Right forelimb (tissue), 1 donor: Measurements from ENCODE around the gene SFXN2.
A peak's percentile ranks its signal among the peaks of the same experiment; 100 is the strongest.
"Not testable (repeated sequence)": the region's sequence is repeated elsewhere in the genome, so short reads cannot be mapped to it uniquely, and the experiment has no call there.

Experiments used
- DNase-seq: peaks from one replicate; pipeline ENCODE4 v3.0.0-alpha.2; 2018

SFXN2 gene, protein sequence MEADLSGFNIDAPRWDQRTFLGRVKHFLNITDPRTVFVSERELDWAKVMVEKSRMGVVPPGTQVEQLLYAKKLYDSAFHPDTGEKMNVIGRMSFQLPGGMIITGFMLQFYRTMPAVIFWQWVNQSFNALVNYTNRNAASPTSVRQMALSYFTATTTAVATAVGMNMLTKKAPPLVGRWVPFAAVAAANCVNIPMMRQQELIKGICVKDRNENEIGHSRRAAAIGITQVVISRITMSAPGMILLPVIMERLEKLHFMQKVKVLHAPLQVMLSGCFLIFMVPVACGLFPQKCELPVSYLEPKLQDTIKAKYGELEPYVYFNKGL

DNA sequence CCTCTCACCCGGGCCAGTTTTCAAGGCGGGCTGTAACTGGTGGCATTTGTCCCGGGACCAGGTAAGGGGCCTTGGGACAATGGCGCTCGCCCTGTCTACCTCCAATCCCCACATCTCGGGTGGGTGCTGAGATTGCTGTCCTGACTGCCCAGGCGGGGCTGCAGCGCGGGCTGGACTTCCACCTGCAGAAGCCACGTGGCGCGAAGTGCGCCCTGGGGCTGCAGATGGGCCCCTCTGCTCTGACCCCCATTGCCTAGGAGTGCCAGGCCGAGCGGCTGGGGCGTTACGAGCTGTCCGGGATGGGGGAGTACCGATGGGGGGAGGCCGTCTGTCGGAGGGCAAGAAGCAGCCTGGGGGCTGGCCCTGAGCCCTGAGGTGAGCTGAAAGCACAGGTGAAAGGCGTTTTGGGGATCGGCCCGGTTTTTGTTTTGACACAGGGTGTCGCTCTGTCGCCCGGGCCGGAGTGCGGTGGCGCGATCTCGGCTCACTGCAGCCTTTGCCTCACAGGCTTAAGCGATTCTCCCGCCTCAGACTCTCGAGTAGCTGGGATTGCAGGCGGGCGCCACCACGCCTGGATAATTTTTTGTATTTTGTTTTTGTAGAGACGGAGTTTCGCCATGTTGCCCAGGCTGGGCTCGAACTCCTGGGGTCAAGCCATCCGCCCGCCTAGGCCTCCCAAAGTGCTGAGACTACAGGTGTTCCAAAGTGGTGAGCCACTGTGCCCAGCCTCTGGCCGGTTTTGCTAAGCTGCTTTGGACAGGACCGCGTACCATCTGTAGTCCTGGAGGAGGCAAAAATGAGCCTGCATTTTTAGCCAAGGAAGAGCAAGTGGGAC lies at the start of gene SFXN2:
Gene SFXN2, plus strand, starts transcription at position 16 of the 835 bp plus-strand sequence. CDS start 12,001 bp downstream, outside the sequence.
- DNase-seq: no peak

DNA sequence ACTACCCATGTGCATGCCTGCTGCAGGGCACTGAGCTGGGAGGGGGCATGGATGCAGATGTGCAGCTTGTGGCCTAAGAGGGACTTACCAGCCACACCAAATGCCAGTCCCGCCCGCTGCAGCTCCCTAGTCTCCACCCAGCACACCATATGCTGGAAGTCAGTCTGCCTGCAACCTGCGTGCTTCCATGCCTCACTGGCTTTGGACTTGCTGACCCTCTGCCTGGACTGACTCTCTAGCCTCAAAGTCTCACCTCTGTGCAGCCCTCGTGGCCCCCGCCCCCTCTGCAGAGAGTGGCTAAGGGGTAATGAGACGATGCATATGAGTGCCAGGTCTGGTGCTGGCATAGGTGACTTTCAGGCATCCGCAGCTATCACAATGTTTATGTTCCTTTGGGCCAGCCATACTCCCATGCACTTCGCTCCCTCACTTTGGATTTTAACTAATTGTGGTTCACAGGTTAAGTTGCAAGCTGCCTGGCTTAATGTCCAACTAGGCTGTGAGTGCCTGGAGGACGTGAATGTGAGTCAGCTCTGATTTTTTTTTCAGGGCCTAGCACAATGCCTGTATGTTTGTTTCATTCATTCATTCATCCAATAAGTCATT lies 48.4 kb upstream of the SFXN2 start:
- no peak for DNase-seq

DNA sequence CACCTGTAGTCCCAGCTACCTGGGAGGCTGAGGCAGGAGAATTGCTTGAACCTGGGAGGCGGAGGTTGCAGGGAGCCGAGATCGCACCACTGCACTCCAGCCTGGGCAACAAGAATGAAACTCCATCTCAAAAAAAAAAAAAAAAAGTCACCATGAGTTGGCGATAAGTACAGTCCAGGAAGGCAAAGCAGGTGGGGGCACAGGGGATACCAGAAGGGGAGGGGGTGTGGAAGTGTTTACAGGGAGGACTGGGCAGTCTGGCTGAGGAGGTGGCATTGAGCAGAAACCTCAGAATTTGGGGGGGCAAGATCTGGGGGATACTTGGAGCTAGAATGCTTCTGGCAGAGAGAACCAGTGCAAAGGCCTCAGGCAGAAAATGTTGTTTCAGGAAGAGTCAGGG lies 47.0 kb upstream of the SFXN2 start:
- not testable (repeated sequence) for DNase-seq

DNA sequence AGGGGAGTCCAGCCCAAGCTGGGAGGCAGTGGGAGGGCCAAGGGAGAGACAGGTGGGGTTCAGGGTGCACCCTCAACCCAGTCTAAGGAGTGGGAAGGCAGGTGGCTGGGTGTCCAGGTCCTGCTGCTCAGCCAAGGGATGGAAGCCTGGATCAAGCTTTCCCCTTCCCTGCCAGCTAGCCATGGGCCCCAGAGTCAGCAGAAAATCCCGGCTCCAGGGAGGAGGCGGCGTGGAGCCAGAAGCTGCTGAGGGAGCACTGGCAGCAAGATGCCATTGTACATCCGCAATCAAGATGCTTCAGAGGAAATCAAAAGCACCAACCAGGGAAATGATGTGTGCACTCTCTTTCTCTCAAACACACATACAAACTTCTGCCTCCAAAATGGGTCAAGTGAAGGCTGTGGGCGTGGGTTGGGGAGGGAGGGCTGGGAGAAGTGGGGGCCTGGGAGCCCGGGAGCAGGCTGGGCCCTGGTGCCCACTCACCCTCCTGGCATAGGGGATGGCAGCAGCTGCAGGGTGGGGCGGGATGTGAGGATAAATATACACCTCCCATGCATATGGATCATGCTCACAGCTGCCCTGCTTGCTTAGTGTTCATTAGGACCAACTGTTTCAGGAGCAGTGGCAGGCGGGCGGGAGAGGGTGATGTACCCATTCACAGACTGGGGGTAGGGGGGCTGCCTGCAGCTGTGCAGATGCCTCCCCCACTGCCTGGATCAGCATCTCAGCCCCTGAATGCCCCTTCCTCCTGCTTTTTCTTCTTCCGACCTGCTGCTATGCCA lies 45.9 kb upstream of the SFXN2 start:
- no peak for DNase-seq

DNA sequence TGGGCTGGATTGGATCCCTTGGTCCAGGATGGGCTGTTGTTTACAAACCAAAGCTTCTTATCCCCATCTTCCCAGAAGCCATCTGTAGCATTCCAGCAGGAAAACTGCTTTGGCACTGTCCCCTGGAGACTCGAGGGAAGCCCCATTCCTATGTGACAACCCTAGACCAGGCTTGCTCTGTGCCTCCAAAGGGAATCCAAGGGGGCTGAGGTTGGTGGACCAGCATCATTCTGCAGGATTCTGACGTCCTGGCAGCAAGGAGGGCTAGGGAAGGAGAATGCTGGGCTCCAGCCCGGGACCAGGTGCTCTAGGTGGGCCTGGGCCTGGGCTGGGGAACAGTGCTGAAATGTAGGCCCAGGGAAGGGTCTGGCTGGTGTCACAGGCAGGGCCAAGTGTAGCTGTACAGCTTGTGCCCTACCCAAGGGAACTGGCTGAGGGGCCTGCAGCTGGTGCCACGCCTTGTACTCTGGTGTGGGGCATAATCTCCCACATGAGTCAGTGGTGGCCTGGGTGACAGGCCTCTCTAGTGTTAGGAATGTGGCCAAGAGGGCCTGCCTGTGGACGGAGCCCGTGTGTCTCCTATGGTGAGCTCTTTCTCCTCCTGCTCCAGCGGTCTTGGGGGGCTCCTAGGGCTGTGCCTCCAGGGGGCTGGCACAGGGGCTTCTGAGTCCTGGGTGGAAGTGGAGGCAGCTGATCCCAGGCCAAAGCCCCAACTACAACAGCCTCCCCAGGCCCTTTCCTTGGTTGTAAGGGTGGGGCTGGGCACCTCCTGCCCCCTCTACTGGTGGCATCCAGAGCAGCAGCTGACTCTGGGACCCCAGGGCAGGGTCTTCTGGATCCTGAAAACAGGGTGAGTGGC lies 45.0 kb upstream of the SFXN2 start:
- no peak for DNase-seq

DNA sequence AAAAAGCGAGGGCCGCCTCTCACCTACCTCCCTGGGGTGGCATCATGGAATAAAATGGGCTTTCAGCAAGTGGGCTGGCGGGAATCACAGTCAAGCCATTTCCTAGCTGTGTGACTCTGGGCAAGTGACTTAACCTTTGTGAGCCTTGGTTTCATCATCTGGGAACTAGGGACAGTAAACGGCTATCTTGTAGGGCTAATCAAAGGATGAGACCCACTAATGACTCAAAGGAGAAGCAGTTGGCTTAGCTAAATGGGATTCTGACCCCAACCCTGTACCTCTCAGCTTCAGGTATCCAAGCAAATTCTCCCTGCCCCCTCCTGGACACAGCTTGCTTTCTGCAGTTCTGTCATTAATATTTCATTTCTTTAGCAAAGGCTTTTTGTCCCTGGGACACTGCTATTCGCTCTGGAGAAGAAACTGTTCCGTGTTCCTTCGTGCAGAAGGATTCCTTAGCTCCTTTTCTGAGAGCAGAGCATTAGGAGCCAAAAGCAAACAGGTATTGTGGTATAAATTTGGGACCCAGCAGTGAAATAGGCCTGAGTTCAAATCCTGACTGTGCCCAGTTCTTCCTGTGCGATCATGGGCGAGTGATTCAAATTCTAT lies 44.3 kb upstream of the SFXN2 start:
- DNase-seq: no peak

DNA sequence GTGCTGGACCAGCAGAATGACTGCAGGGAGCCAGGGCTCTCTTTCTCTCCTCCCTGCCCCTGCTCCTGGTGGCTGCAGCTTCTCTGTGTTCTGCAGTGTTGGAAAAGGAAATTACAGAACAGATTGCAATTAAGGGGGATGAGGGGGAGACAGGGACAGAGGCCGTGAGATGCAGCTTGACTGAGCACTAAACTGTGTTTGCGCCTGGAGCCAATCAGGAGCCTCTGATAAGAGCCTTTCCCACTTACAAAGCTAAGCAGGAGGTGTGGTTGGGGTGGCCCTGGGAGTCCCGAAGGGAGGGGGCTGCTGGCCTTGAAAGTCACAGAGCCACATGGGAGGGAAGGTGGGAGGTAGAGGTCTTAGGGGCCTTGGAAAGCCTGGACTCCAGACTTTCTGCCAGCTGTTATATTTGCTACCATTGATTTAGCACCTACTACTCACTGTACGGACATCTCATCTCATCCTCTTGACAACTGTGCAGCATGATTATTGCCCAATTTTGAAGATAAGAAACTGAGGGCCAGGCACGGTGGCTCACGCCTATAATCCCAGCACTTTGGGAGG lies 43.5 kb upstream of the SFXN2 start:
- no peak for DNase-seq

DNA sequence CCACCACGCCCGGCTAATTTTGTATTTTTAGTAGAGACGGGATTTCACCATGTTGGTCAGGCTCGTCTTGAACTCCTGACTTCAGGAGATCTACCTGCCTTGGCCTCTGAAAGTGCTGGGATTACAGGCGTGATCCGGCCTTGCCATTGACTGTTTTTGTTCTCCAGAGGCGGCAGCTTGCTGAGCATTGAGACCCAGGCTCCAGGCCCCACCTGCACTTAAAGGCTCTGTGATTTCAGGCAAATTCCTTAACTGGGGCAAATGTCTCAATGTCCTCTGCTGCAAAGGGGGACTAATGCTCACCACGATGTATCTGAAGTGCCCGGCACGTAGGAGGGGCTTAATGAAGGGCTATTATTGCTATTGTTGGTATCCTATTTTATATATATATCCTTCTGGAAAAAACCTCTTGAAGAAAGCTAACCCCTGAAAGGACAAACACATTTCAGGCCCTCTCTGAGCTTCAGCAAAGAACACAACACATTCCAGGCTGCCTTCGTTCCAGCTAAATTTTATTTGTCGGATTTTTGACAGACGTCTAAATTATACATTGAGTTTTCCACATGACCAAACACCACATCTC lies 41.1 kb upstream of the SFXN2 start:
- DNase-seq: no peak

DNA sequence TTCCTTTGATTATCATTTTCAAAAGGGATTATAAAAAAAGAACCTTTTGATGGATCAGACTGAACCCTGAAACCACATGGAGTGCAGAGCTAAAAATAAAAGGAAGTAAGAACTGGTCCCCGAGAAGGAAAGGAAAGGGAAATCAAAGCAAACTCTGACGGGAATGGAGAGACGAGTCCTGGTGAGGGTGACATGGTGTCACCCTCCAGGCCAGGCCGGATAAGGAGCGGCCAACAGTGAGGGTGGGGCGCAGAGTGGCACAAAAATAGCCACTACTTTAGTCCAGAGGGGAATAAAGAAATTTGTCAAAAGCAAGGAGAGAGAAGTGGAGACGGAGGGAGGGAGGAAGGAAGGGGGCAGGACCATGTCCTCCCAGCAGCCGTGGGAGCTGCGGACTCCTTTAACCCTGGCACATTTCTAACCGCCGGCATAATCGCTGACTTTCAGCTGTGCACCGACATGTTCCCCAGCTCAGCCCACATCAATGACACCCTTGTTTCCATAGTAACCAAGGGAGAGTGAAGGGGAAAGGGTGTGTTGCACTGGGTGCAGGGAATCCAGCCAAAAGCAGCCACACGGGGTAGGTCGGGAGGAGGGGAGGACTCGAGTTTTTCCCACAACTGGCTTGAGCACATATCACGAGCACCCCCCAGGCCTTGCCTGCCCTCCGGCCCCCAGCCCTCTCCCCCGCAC lies 40.5 kb upstream of the SFXN2 start:
- no peak for DNase-seq

DNA sequence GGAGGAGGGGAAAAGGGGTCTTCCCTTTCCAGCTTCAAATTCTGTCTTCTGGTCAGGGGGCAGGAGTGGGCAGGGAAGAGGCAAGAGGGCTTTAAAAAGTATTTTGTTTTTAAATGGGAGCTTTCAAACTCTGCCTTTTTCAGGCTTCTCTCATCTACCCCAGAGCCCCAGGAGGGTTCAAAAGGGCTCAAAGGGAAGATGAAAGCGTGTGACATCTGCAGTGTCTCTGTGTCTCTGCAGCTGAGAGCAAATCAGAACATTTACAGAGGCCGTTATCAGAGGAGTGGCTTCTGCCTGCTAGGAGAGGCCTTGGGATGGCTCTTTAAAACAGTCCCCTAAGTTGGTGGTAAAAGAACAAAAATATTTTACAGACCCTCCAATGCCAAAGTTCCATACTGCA lies 39.9 kb upstream of the SFXN2 start:
- DNase-seq: no peak

DNA sequence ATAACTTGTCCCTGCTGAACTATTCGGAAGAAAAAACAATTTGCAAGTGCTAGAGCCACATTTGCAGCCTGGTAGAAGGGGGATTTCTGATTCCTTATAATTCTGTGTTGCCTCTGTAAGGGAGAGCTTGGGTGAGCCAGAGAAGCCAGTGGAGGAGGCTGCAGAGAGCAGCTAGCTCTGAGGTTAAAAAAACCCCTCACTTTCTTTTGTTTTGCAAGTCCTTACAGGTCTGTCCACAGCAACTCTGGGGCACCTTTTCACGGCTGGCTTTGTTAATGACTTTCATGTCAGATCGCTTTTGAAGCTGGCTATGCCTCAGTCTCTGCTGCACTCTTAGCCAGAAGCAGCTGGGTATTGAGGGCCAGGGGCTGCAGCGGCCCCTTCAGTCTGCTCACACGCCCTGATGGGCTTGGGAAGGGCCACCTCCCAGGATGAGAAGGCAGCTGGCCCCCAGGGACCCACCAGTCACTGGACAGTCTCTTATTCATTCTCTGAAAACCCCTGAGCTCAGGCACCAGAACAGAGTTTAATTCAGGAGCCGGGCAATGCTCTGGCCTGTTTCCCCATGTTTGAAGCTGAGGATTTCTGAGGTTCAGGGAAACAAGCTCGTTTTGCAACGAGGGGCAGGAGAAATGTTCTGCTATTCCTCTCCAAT lies 39.3 kb upstream of the SFXN2 start:
- no peak for DNase-seq

DNA sequence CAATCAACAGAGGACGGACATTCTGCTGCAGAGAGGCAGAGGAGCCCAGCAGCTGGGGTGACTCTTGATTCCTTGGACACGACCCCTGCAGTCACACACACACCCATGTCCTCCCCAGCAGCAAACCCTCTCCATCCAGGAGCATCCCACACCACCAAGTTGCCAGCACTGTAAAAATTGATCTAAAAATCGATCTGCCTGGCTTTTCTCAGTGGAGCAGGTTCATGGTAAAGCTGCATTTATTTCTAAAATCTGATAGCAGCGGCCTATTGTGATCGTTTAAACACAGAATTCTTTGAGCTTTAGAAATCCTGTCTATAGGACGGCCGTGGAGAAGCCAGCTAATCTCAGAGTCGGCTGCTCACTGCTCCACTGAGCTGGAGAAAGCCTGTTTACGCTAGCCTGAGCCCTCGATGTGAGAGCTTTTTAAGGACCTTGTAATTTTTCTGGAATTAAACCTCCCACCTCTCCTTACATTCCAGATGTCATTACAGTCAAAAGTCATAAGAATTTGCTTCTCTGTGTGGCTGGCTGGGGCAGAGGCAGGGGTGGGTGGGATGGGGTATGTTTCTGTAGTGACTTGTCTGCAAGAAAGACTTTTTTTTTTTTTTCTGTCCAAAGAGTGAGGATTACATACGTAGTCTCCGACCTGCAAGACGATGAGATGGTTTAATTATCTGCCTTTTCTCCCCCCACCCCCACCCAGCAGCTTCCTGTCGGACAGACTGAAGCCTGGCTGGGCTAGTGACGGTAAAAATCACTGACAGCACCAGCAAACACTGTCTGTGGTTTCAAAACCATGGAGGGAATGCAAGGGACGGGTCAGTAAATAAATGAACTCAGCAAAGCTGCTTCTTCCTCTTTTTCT lies 38.5 kb upstream of the SFXN2 start:
- no peak for DNase-seq

DNA sequence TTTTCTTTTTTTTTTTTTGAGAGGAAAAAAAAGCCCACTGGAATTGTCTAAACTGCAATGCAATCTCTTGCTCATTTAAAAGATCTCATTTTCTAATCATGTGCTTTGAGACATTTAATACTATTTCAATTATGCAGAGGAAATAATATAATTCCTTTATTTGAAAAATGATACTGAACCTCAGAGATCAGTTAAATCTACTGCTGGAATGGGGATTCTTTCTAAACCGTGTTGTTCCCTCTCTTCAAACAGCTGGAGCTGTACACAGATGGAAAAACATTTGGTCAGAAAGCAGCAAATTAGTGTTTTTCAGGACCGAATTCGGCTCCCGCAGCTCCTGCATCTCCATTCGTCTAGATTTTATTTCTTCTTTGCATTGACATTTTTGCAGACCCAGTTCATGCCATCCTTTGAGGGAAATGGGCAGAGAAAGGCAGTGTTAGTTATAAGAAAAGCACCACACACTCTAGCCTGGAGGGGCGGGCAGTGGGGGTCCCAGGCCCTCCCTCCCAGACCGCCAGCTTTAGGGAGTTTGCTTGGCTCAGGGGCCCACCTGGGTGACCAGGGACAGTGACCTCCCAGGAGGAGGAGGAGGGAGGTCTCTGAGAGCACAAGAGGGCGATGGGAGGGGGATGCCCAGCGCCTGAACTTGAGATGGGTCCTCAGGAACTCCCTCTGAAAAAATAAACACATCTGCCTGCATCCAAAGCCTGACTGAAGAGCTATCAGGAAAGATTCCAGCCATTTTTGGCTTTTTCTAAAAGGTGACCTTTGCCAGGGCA lies 37.7 kb upstream of the SFXN2 start:
- no peak for DNase-seq

DNA sequence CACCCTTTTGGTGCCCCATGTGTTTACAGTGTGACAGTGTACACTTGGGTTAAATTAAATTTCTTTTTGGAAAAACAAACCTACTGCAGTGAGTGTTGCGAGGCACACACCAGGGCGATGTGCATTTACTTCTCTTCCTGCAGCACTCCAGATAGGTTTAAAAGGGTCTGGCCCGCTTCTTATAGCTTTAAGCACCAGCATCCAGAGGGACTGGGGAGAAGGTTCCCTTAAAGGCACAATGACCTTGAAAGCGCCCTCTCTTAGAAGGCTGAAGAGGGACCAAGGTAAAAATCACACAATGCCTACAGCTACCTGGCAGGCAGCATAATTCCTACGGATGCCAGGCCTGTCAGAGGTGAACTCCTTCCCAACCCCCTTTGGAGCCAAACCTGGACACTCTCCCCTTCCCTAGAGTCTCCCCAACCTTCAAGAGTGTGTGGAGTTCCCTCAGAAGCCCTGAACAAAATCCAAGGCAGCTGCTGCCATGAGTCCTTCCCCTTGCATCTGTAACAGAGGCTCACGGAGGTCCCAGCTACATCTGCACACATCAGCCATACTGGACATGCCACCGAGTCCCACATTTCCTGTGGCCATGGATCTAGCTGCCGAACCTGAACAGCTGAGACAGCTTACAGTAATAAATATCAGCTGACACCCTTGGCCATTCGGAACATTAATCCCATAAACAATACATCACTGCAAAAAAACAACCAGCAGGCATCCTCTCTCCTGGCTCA lies 36.9 kb upstream of the SFXN2 start:
- DNase-seq: no peak

DNA sequence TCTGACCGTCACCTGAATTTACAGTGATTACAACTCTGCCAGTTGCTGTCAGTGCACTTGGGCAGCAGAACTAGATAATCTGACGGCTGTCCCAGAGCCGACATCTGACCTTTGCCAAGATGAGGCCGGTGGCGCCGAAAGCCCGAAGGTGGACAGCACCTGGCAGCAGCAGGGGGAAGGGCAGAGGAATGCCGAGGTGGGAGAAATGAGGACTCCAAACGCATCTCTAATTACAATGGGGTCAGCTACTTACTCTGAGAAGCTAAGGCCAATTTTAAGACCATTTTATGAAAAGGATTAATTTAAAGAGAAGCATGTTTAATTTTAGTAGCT lies 36.4 kb upstream of the SFXN2 start:
- no peak for DNase-seq

DNA sequence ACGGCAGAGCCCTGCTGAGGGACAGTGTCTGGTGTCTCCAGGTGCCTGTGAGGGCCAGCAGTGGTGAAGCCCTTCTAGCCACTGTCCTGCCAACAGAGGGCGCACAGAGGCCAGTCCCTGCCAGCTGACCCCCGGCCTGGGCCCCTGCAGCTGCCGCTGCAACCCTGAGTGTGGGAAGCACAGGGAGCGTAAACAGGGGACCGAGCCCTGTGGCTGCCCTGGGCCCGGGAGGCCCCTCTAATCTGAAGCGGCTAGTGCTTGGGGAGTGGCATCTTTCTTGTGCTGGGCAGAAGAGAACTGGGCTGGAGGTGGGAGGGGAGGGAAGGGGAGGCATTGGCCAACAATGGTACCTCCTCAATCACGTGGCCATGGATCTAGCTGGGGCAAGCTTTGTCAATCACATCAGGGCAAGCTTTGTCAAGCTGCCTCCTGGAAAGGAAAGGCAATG lies 35.6 kb upstream of the SFXN2 start:
- DNase-seq: peak; percentile 78

DNA sequence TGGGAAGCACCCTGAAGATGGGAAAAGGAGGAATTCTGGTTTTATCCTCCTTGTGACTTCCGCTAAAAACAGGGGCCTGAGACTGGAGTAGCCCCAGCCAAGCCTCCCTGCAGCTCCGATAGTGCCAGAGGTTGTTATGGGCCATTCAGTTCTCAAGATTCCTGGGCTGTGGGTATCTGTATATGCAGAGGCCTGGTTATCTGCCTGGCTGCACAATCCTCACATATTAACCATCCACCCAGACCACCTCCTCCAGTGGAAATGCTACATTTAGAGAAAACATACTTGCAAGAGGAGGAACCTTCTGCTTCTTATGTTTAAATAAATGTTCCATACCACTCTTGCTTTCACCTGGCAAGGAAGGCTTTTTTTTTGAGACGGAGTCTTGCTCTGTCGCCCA lies 34.8 kb upstream of the SFXN2 start:
- DNase-seq: no peak
